CD14-positive monocyte (primary cell): ENCODE results near the gene SH3RF3. TPM values are rescaled to one million over a fixed set of nuclear protein-coding genes. Genes with fewer than 3 reads are reported as not detected.

Source experiments
- DNase-seq, 3 donors: peaks; one replicate each; pipeline ENCODE4 v3.0.0-alpha.2; 2011 to 2022
- H2AFZ ChIP-seq: 2 replicates; pipeline ENCODE4 v1.6.0; 2012; ENCODE audit warnings: mild to moderate bottlenecking, low read depth, low read length, inconsistent platforms; ENCODE audit not compliant: insufficient read depth, poor library complexity, severe bottlenecking
- H3K27ac ChIP-seq, 2 donors: 1 replicate in 1 of 2; 2 replicates in 1 of 2; pipeline ENCODE4 v1.5.1; 2012 to 2013; ENCODE audit warnings: low read length in 2 of 2, control low read depth in 1 of 2, inconsistent platforms in 1 of 2, low read depth in 1 of 2, mild to moderate bottlenecking in 1 of 2
- H3K27me3 ChIP-seq, 2 donors: one replicate each; pipeline versions ENCODE4 v1.6.0 to v1.6.1; 2011 to 2013; ENCODE audit warnings: low read length in 2 of 2; ENCODE audit not compliant: control insufficient read depth in 2 of 2, insufficient read depth in 2 of 2
- H3K36me3 ChIP-seq, 2 donors: replicated peaks in 1 of 2; 1 replicate in 1 of 2; 2 replicates in 1 of 2; pipeline versions ENCODE4 v1.5.1 to v1.6.1; 2012 to 2013; ENCODE audit warnings: low read length in 2 of 2, control low read depth in 1 of 2, inconsistent platforms in 1 of 2, mild to moderate bottlenecking in 1 of 2; ENCODE audit not compliant: insufficient read depth in 2 of 2, control insufficient read depth in 1 of 2
- H3K4me1 ChIP-seq, 2 donors: 1 replicate in 1 of 2; 2 replicates in 1 of 2; pipeline versions ENCODE4 v1.5.1 to v1.6.1; 2012 to 2013; ENCODE audit warnings: low read length in 2 of 2, control low read depth in 1 of 2, inconsistent platforms in 1 of 2, mild to moderate bottlenecking in 1 of 2, moderate library complexity in 1 of 2; ENCODE audit not compliant: insufficient read depth in 2 of 2, control insufficient read depth in 1 of 2
- H3K4me2 ChIP-seq: replicated peaks from 2 replicates; pipeline ENCODE3; 2012; ENCODE audit warnings: low read length, moderate library complexity, mild to moderate bottlenecking; ENCODE audit not compliant: poor library complexity, severe bottlenecking; ENCODE audit errors: extremely low read depth
- H3K4me3 ChIP-seq, 3 experiments: fragments of 200-600 bp in 1 of 3; sonication (generic) in 1 of 3; replicated peaks in 1 of 3; 1 replicate in 2 of 3; 2 replicates in 1 of 3; pipeline ENCODE4 v1.5.1; 2011 to 2013; ENCODE audit warnings: low read length in 3 of 3, mild to moderate bottlenecking in 3 of 3, control low read depth in 2 of 3, low read depth in 2 of 3, inconsistent platforms in 1 of 3, moderate library complexity in 1 of 3
- H3K79me2 ChIP-seq: 2 replicates; pipeline ENCODE4 v1.6.0; 2012; ENCODE audit warnings: mild to moderate bottlenecking, control low read depth, inconsistent platforms, low read length, moderate library complexity; ENCODE audit not compliant: insufficient read depth
- H3K9ac ChIP-seq: 2 replicates; pipeline ENCODE4 v1.6.0; 2017; ENCODE audit warnings: low read length, mild to moderate bottlenecking; ENCODE audit not compliant: insufficient read depth, poor library complexity, severe bottlenecking
- H3K9me3 ChIP-seq, 2 donors: replicated peaks in 1 of 2; 1 replicate in 1 of 2; 2 replicates in 1 of 2; pipeline versions ENCODE4 v1.5.1 to v1.6.1; 2012 to 2013; ENCODE audit warnings: low read length in 2 of 2, control low read depth in 1 of 2; ENCODE audit not compliant: control insufficient read depth in 1 of 2, insufficient read depth in 1 of 2
- H4K20me1 ChIP-seq: 2 replicates; pipeline ENCODE4 v1.6.0; 2012; ENCODE audit warnings: mild to moderate bottlenecking, low read length, control low read depth, moderate library complexity; ENCODE audit not compliant: insufficient read depth
- H3K27ac Mint-ChIP-seq, 7 donors: one replicate each; pipeline ENCODE4 v1.8.0; 2020; ENCODE audit warnings: mild to moderate bottlenecking in 7 of 7, mixed read lengths in 7 of 7, moderate library complexity in 6 of 7, inconsistent platforms in 2 of 7
- H3K27me3 Mint-ChIP-seq, 3 donors: one replicate each; pipeline ENCODE4 v1.8.0; 2021 to 2022; ENCODE audit warnings: low read depth in 3 of 3, mild to moderate bottlenecking in 3 of 3, mixed read lengths in 3 of 3, moderate library complexity in 3 of 3, inconsistent platforms in 1 of 3
- H3K36me3 Mint-ChIP-seq, 2 donors: one replicate each; pipeline ENCODE4 v1.8.0; 2020; ENCODE audit warnings: mixed read lengths in 2 of 2, inconsistent platforms in 1 of 2, mild to moderate bottlenecking in 1 of 2
- H3K4me1 Mint-ChIP-seq: one replicate; pipeline ENCODE4 v1.8.0; 2020; ENCODE audit warnings: mild to moderate bottlenecking, mixed read lengths
- H3K4me3 Mint-ChIP-seq, 2 donors: one replicate each; pipeline ENCODE4 v1.8.0; 2020; ENCODE audit warnings: mild to moderate bottlenecking in 2 of 2, mixed read lengths in 2 of 2, moderate library complexity in 1 of 2
- H3K9me3 Mint-ChIP-seq, 7 donors: one replicate each; pipeline ENCODE4 v1.8.0; 2020 to 2022; ENCODE audit warnings: mixed read lengths in 7 of 7, mild to moderate bottlenecking in 6 of 7, moderate library complexity in 6 of 7, inconsistent platforms in 2 of 7
- CTCF ChIP-seq: fragments of 200-600 bp; IDR thresholded peaks from one replicate; pipeline ENCODE4 v1.8.0; 2022; ENCODE audit warnings: antibody characterized with exemption, mild to moderate bottlenecking
- WGBS: methylation state at CpG from one replicate; pipeline ENCODE4 v1.1.5; 2013; ENCODE audit warnings: missing lambda C conversion rate; ENCODE audit not compliant: insufficient coverage; 5-methylcytosine and 5-hydroxymethylcytosine counted together
- intact Hi-C, 2 donors: fragments of 100-400 bp; cut with micrococcal nuclease; formaldehyde crosslinking; loops; one replicate each; pipeline versions ENCODE4 v1.15.0 to v1.15.1; 2023
- polyA plus RNA-seq, 3 donors: library from polyadenylated mRNA; depleted of rRNA in 1 of 3; unstranded in 2 of 3; stranded (reverse) in 1 of 3; fragments of 300-500 nt in 2 of 3; fragments of >200 nt in 1 of 3; fragmentation: Illumina TruSeq in 2 of 3; gene quantifications; 1 replicate in 2 of 3; 2 replicates in 1 of 3; pipeline ENCODE4 v1.2.3, GENCODE V29; 2012 to 2021

Gene SH3RF3
- polyA plus RNA-seq, 3 donors: 0.25 to 0.75 (median 0.34) TPM

GRCh38 chr2:109378682-109379081, 249.7 kb downstream of the SH3RF3 start:
- no peaks in the 10 kb centered on the region for H3K36me3 Mint-ChIP-seq
- Histone ChIP-seq H3K36me3 (no peaks in the 10 kb centered on the region), H2AFZ (no peak overlapping the region), H3K9ac (no peak overlapping the region), H3K4me1 (no peaks in the 10 kb centered on the region), H3K9me3 (no peaks in the 10 kb centered on the region), H3K27ac (no peak overlapping the region), H4K20me1 (no peaks in the 10 kb centered on the region), H3K27me3 (no peaks in the 10 kb centered on the region), H3K4me3 (no peak overlapping the region), H3K4me2 (no peak overlapping the region), H3K79me2 (no peaks in the 10 kb centered on the region)
- H3K27ac Mint-ChIP-seq: no peak overlapping the region
- TF ChIP-seq CTCF: no peak
- no peaks in the 10 kb centered on the region for H3K9me3 Mint-ChIP-seq
- peaks cover 0 to 5% (median 4%) of the 10 kb centered on the region in 3 donors for H3K27me3 Mint-ChIP-seq
- no peaks in the 10 kb centered on the region for H3K4me1 Mint-ChIP-seq
- intact Hi-C loops: loop anchor here in 1 of 2 donors (10.0 kb wide), 1 partner anchor 244 kb away; no protein-coding TSS in a partner anchor
- no peak for DNase-seq
- no peak overlapping the region for H3K4me3 Mint-ChIP-seq

- no peaks in the 10 kb centered on the region for H3K4me1 Mint-ChIP-seq
- no peak for DNase-seq
- H3K27ac Mint-ChIP-seq: no peak overlapping the region
- Histone ChIP-seq H3K27me3 (no peaks in the 10 kb centered on the region), H3K79me2 (no peaks in the 10 kb centered on the region), H3K36me3 (no peaks in the 10 kb centered on the region), H3K27ac (no peak overlapping the region), H4K20me1 (no peaks in the 10 kb centered on the region), H3K9ac (no peak overlapping the region), H2AFZ (no peak overlapping the region), H3K4me3 (no peak overlapping the region), H3K9me3 (no peaks in the 10 kb centered on the region), H3K4me1 (no peaks in the 10 kb centered on the region), H3K4me2 (no peak overlapping the region)
- 95% methylated on average over 5 of the region's 7 CpGs for WGBS
- no peak for TF ChIP-seq CTCF
- H3K4me3 Mint-ChIP-seq: no peak overlapping the region
- H3K9me3 Mint-ChIP-seq: no peaks in the 10 kb centered on the region
- H3K27me3 Mint-ChIP-seq: peaks cover 0 to 5% (median 4%) of the 10 kb centered on the region in 3 donors
- no peaks in the 10 kb centered on the region for H3K36me3 Mint-ChIP-seq
- intact Hi-C loops: loop anchor here in 1 of 2 donors (10.0 kb wide), 1 partner anchor 245 kb away; no protein-coding TSS in a partner anchor
These were observed 250.5 kb downstream of the SH3RF3 start for GRCh38 chr2:109379507-109379906.
